AG04449 (cell line): ENCODE measurements around the gene RSPH9.

Experiments used
- CTCF ChIA-PET: fragments of 350-600 bp; formaldehyde crosslinking; extraction: SDS; loops from one replicate; lab custom pipeline; 2021; ENCODE audit warnings: antibody characterized with exemption; lab: Yijun Ruan, JAX
- POLR2A ChIA-PET: fragments of 400-600, 350-600 bp; formaldehyde crosslinking; extraction: SDS; loops from one replicate; lab custom pipeline; 2020; ENCODE audit warnings: antibody characterized with exemption, inconsistent platforms; lab: Yijun Ruan, JAX
- DNase-seq: peaks from one replicate; pipeline ENCODE4 v3.0.0-alpha.2; 2010; ENCODE audit warnings: low read depth, low spot score
- H3K4me3 ChIP-seq: 2 replicates; pipeline ENCODE4 v1.5.1; 2011; ENCODE audit warnings: low read depth, mild to moderate bottlenecking, control low read depth, low read length
- CTCF ChIP-seq: IDR thresholded peaks from one replicate; pipeline ENCODE4 v1.5.1; 2011; ENCODE audit warnings: mild to moderate bottlenecking, moderate library complexity, low read length, control low read depth, inconsistent platforms; ENCODE audit not compliant: insufficient read depth; ENCODE audit errors: missing control alignments

RSPH9 gene

GRCh38 chr6:43713643-43714310, 68.9 kb downstream of the RSPH9 start:
- CTCF ChIA-PET, result interaction anchor here (0.6 to 2.5 kb wide), 5 partner anchors 7 to 47 kb away, joined by 3 to 19 read pairs (median 3); no protein-coding TSS in a partner anchor
- no peak overlapping the region for H3K4me3 ChIP-seq
- no peak for DNase-seq
- TF ChIP-seq CTCF, result no peak
- POLR2A ChIA-PET, result interaction anchor here (1.1 kb wide), 1 partner anchor 56 kb away, joined by 3 read pairs; no protein-coding TSS in a partner anchor

- no peak overlapping the region for H3K4me3 ChIP-seq
These were observed 69.6 kb downstream of the RSPH9 start for GRCh38 chr6:43714311-43715055.

GRCh38 chr6:43715056-43715788, 70.4 kb downstream of the RSPH9 start:
- DNase-seq, result no peak
- ChIA-PET CTCF (interaction anchor here (0.7 to 2.5 kb wide), 7 partner anchors 9 to 364 kb away, joined by 3 to 19 read pairs (median 4); partner anchors contain the start of gene VEGFA), POLR2A (interaction anchor here (0.6 to 1.1 kb wide), 2 partner anchors 54 to 288 kb away, joined by 3 read pairs; no protein-coding TSS in a partner anchor)
- no peak for TF ChIP-seq CTCF
- H3K4me3 ChIP-seq, result no peak overlapping the region

More at GRCh38 chr6:43714311-43715055, 69.6 kb downstream of the RSPH9 start:
- no peak for DNase-seq
- ChIA-PET POLR2A (interaction anchor here (1.1 kb wide), 1 partner anchor 55 kb away, joined by 3 read pairs; no protein-coding TSS in a partner anchor), CTCF (interaction anchor here (0.7 to 2.5 kb wide), 7 partner anchors 8 to 365 kb away, joined by 3 to 19 read pairs (median 4); partner anchors contain the start of gene VEGFA)
- no peak for TF ChIP-seq CTCF

- no peak for TF ChIP-seq CTCF
- H3K4me3 ChIP-seq, result no peak overlapping the region
- ChIA-PET POLR2A (no interaction called here), CTCF (interaction anchor here (1.2 to 2.5 kb wide), 2 partner anchors 8 to 358 kb away, joined by 3 to 19 read pairs; no protein-coding TSS in a partner anchor)
- DNase-seq, result no peak
These were observed 71.3 kb downstream of the RSPH9 start for GRCh38 chr6:43716099-43716498.

GRCh38 chr6:43717389-43717788, 72.6 kb downstream of the RSPH9 start:
- no peak overlapping the region for H3K4me3 ChIP-seq
- CTCF ChIA-PET, result no interaction called here
- no peak for TF ChIP-seq CTCF
- POLR2A ChIA-PET, result no interaction called here
- no peak for DNase-seq

- no peak overlapping the region for H3K4me3 ChIP-seq
- POLR2A ChIA-PET, result no interaction called here
- CTCF ChIA-PET, result no interaction called here
- no peak for DNase-seq
- no peak for TF ChIP-seq CTCF
These were observed 73.0 kb downstream of the RSPH9 start for GRCh38 chr6:43717822-43718221.
